ENCODE data around the gene COL9A3.

- no peak for TF ChIP-seq SMC3 (IDR thresholded peaks at IDR 0.05)
- no peak for TF ChIP-seq CTCF (IDR thresholded peaks at IDR 0.05)
- no peak for TF ChIP-seq TP53 (CRISPR knock-in tag; IDR thresholded peaks at IDR 0.05)
- no peak for TF ChIP-seq NR3C1 (IDR thresholded peaks at IDR 0.05)
- no peak for TF ChIP-seq E2F6 (IDR thresholded peaks at IDR 0.05; ENCODE audit: borderline replicate concordance, low read depth)
These were observed 29.0 kb upstream of the COL9A3 start for GRCh38 chr20:62787866-62788265.

Data from A549 (cell line).